Hematopoietic multipotent progenitor cell treated with erythropoietin and hydrocortisone succinate and interleukin-3 and kit ligand, for 8 days (in vitro differentiated cells): Measurements from ENCODE around the gene DNAL1.
"Not testable (repeated sequence)": the region's sequence is repeated elsewhere in the genome, so short reads cannot be mapped to it uniquely, and the experiment has no call there.

Experiments
- DNase-seq: peaks from one replicate; pipeline ENCODE4 v3.0.0-alpha.2; 2015

Gene DNAL1

GRCh38 chr14:73644531-73645247 lies at the start of gene DNAL1:
Gene DNAL1 (plus strand): TSS chr14:73644986. CDS start chr14:73645040, 54 bp downstream.
- peak; percentile 93 for DNase-seq

- DNase-seq: no peak
Measured at GRCh38 chr14:73599499-73599898, 45.3 kb upstream of the DNAL1 start.

GRCh38 chr14:73602994-73603393 lies 41.8 kb upstream of the DNAL1 start:
- no peak for DNase-seq

- DNase-seq: no peak
Measured at GRCh38 chr14:73606271-73606670, 38.5 kb upstream of the DNAL1 start.

- no peak for DNase-seq
Measured at GRCh38 chr14:73607241-73607640, 37.5 kb upstream of the DNAL1 start.

- no peak for DNase-seq
Measured at GRCh38 chr14:73610687-73611086, 34.1 kb upstream of the DNAL1 start.

- DNase-seq: peak; percentile 86
Measured at GRCh38 chr14:73612339-73613045, 32.3 kb upstream of the DNAL1 start, which contains the start of gene ACOT6. Gene ACOT6 (plus strand): TSS chr14:73612517. CDS start chr14:73612572, 55 bp downstream.

GRCh38 chr14:73613046-73613383 lies 31.8 kb upstream of the DNAL1 start:
- peak; percentile 17 for DNase-seq

GRCh38 chr14:73613419-73613963 lies 31.3 kb upstream of the DNAL1 start:
- DNase-seq: peak; percentile 47

GRCh38 chr14:73616831-73617230 lies 28.0 kb upstream of the DNAL1 start:
- no peak for DNase-seq

- no peak for DNase-seq
Measured at GRCh38 chr14:73619524-73619923, 25.3 kb upstream of the DNAL1 start.

GRCh38 chr14:73620268-73620667 lies 24.5 kb upstream of the DNAL1 start:
- DNase-seq: no peak

- DNase-seq: no peak
Measured at GRCh38 chr14:73623504-73624054, 21.2 kb upstream of the DNAL1 start.

- no peak for DNase-seq
Measured at GRCh38 chr14:73625706-73626105, 19.1 kb upstream of the DNAL1 start.

- no peak for DNase-seq
Measured at GRCh38 chr14:73627151-73627558, 17.6 kb upstream of the DNAL1 start.

GRCh38 chr14:73630009-73630780 lies 14.6 kb upstream of the DNAL1 start:
- peak; percentile 69 for DNase-seq

- DNase-seq: peak; percentile 84
Measured at GRCh38 chr14:73633116-73634010, 11.4 kb upstream of the DNAL1 start.

GRCh38 chr14:73634011-73634833 lies 10.6 kb upstream of the DNAL1 start:
- DNase-seq: no peak

GRCh38 chr14:73636355-73636754 lies 8.4 kb upstream of the DNAL1 start:
- DNase-seq: not testable (repeated sequence)

- DNase-seq: no peak
Measured at GRCh38 chr14:73637830-73638229, 7.0 kb upstream of the DNAL1 start.

GRCh38 chr14:73640796-73641365 lies 3.9 kb upstream of the DNAL1 start:
- no peak for DNase-seq
